GM12872 (cell line): ENCODE data around the gene NCAPG2.

Experiments
- CTCF ChIP-seq: IDR thresholded peaks from 3 replicates; pipeline ENCODE4 v1.5.1; 2011; ENCODE audit warnings: low read depth, mild to moderate bottlenecking, low read length, moderate library complexity; ENCODE audit not compliant: insufficient read depth

The NCAPG2 gene

DNA sequence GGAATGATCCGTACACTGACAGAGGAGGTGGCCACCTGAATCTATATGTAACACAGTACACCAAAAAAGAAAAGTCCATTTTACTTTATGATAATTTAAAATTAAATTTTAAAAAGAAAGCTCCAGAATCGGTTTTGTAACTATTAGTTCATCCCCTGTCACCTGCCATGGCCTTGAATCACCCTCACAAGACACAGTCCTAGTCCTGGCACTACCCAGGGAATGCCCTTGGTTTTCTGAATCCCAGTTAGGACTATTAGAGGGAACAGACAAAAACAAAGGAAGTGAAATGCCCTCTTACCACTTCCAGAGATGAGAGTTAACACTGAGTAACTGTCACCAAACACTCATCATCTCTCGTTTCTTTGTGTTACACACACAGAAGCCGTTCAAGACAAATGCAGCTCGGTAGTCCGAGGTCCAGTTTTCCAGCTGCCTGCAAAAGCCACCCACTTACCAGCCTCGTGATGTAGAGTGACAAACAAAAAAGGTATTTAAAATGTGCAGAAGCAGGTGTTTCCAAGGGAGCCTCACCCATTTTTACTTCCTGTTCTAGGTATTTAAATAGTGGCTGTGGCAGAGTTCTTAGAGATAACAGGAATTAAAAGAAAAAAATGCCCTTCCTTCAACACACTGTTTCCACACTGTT is 123.0 kb downstream of the NCAPG2 start:
- no peak for TF ChIP-seq CTCF
